K562 treated with DMSO at 1 percent for 12 hours (cell line): ENCODE measurements around the gene BACH2. TPM values are rescaled to one million over a fixed set of nuclear protein-coding genes. Genes with fewer than 3 reads are reported as not detected.

Experiments
- total RNA-seq: library from RNA; unstranded; fragments of 300-600 nt; gene quantifications from 2 replicates; pipeline ENCODE4 v1.2.3, GENCODE V29; 2022; ENCODE audit not compliant: insufficient read depth

The BACH2 gene
- total RNA-seq = 0.98 and 2.7 TPM in 2 replicates

DNA sequence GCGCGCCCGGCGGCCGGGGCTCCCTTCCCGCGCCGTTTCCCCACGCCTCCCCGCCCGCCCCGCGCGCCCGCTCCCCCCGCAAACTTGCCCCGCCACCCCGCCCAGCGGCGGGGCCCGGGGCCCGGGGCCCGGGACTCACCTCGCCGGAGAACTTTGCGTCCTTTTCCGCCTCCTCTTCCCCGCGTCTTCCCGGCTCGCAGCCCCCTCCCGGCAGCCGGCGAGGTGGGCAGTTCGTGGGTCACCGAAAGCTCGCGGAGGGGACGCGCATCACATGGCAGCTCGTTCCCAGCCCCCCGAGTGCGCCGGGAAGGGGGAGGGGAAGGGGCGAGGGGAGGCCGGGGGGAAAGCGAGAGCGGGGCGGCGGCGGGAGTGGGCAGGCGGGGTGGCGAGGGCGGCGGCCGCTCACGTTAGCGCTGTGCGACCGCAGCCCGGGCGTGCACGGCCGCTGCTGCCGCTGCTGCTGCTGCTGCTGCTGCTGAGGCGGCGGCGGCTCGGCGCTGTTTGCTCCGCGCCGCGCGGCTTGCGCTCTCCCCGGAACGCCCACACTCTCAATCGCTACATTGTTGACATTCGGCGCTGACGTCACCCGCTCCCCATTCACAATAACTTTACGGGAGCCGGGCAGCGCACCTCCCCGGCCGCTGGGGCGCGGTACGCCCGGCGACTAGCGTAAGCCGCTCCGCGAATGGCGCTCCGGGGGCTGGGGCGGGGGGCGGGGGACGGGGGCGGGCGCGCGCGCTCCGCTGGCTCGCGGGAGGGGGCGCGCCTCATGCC lies at the start of gene BACH2:
Gene BACH2, minus strand, starts transcription at position 503 of the 774 bp plus-strand sequence. CDS start 287,999 bp downstream, outside the sequence.

DNA sequence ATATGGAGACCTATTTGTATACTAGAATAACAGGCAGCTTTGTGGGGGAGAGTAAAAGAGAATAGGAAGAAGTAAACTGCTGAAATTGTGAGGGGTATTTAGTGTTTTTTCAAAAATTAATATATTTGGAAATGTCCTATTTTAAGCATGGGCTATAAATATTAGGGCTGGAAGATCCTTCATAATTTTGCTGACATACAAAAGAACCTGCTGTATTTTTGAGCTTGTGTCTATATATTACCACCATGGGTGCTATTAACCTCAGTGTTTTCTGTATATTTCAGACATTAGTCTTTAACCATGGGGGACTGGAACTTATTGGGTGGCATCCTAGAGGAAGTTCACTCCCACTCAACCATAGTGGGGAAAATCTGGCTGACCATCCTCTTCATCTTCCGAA lies 402.5 kb downstream of the BACH2 start, which contains the start of gene GJA10:
Gene GJA10, plus strand, starts transcription at position 301 of the 400 bp plus-strand sequence. Its CDS starts 0 bp downstream, at position 301.

